Mesendoderm (in vitro differentiated cells): ENCODE measurements around the gene SFMBT2.

Experiments
- DNase-seq: peaks from one replicate; pipeline ENCODE4 v3.0.0; 2013
- H2AK5ac ChIP-seq: 2 replicates; pipeline ENCODE4 v1.6.1; 2013; ENCODE audit warnings: low read length, inconsistent platforms
- H2BK120ac ChIP-seq: 2 replicates; pipeline ENCODE4 v1.6.1; 2013; ENCODE audit warnings: low read depth, mild to moderate bottlenecking, low read length, moderate library complexity, mixed read lengths
- H2BK15ac ChIP-seq: replicated peaks from 2 replicates; pipeline ENCODE4 v1.6.1; 2013; ENCODE audit warnings: low read depth, mild to moderate bottlenecking, moderate library complexity
- H2BK5ac ChIP-seq: 2 replicates; pipeline ENCODE4 v1.6.1; 2013; ENCODE audit warnings: low read length, inconsistent platforms
- H3K18ac ChIP-seq: 2 replicates; pipeline ENCODE4 v1.6.1; 2013; ENCODE audit warnings: mild to moderate bottlenecking, low read length, mixed read lengths
- H3K23ac ChIP-seq: one replicate; pipeline ENCODE4 v1.6.1; 2013; ENCODE audit warnings: low read length
- H3K27ac ChIP-seq: 2 replicates; pipeline ENCODE4 v1.5.1; 2013; ENCODE audit warnings: low read depth, mild to moderate bottlenecking, inconsistent platforms, low read length, moderate library complexity
- H3K27me3 ChIP-seq: 2 replicates; pipeline ENCODE4 v1.6.1; 2013; ENCODE audit warnings: low read length, control low read depth, mild to moderate bottlenecking, inconsistent platforms; ENCODE audit not compliant: insufficient read depth, poor library complexity
- H3K36me3 ChIP-seq: 2 replicates; pipeline ENCODE4 v1.6.1; 2013; ENCODE audit warnings: low read length, inconsistent platforms; ENCODE audit not compliant: control insufficient read depth, insufficient read depth
- H3K4ac ChIP-seq: one replicate; pipeline ENCODE4 v1.6.1; 2013; ENCODE audit warnings: low read depth, mild to moderate bottlenecking, low read length, moderate library complexity
- H3K4me1 ChIP-seq: 2 replicates; pipeline ENCODE4 v1.6.1; 2013; ENCODE audit warnings: low read depth, low read length, inconsistent platforms; ENCODE audit not compliant: control insufficient read depth
- H3K4me2 ChIP-seq: 2 replicates; pipeline ENCODE4 v1.6.1; 2013; ENCODE audit warnings: low read length
- H3K4me3 ChIP-seq: 2 replicates; pipeline ENCODE4 v1.5.1; 2013; ENCODE audit warnings: mild to moderate bottlenecking, low read length
- H3K56ac ChIP-seq: one replicate; pipeline ENCODE4 v1.6.1; 2013; ENCODE audit warnings: low read length
- H3K79me1 ChIP-seq: 2 replicates; pipeline ENCODE4 v1.6.1; 2013; ENCODE audit warnings: low read length, inconsistent platforms
- H3K79me2 ChIP-seq: 2 replicates; pipeline ENCODE4 v1.6.1; 2013; ENCODE audit warnings: mild to moderate bottlenecking, low read length; ENCODE audit not compliant: control insufficient read depth, insufficient read depth
- H3K9ac ChIP-seq: 2 replicates; pipeline ENCODE4 v1.6.1; 2013; ENCODE audit warnings: low read length, inconsistent platforms
- H4K5ac ChIP-seq: one replicate; pipeline ENCODE4 v1.6.1; 2013; ENCODE audit warnings: low read length
- H4K8ac ChIP-seq: one replicate; pipeline ENCODE4 v1.6.1; 2013; ENCODE audit warnings: low read depth, mild to moderate bottlenecking, control low read depth, low read length, moderate library complexity
- WGBS: extraction: QIAGEN DNeasy Blood & Tissue Kit; methylation state at CpG from one replicate; pipeline ENCODE4 v1.1.7; 2013; ENCODE audit warnings: low lambda C conversion rate, missing lambda C conversion rate; ENCODE audit not compliant: insufficient coverage; ENCODE audit errors: extremely low coverage; 5-methylcytosine and 5-hydroxymethylcytosine counted together

SFMBT2 gene

GRCh38 chr10:7170626-7171322 lies 240.1 kb downstream of the SFMBT2 start:
- Histone ChIP-seq H2AK5ac (no peak overlapping the region), H3K23ac (no peak overlapping the region), H4K5ac (no peak overlapping the region), H3K36me3 (no peaks in the 10 kb centered on the region), H3K79me2 (no peaks in the 10 kb centered on the region), H2BK5ac (no peak overlapping the region), H3K4ac (no peak overlapping the region), H3K18ac (no peak overlapping the region), H2BK120ac (no peak overlapping the region), H3K27ac (no peak overlapping the region), H3K9ac (no peak overlapping the region), H3K79me1 (no peaks in the 10 kb centered on the region), H2BK15ac (no peak overlapping the region), H3K4me3 (no peak overlapping the region), H3K27me3 (no peaks in the 10 kb centered on the region), H4K8ac (no peak overlapping the region), H3K4me2 (no peak overlapping the region), H3K56ac (no peak overlapping the region), H3K4me1 (no peaks in the 10 kb centered on the region)
- no CpG with 5 or more reads among the region's 24 CpGs for WGBS
- DNase-seq, result no peak

- Histone ChIP-seq H3K9ac (no peak overlapping the region), H4K5ac (no peak overlapping the region), H3K4me2 (no peak overlapping the region), H3K27ac (no peak overlapping the region), H3K23ac (no peak overlapping the region), H3K56ac (no peak overlapping the region), H3K18ac (no peak overlapping the region), H3K79me2 (no peaks in the 10 kb centered on the region), H2BK5ac (no peak overlapping the region), H3K4ac (no peak overlapping the region), H3K4me3 (no peak overlapping the region), H3K36me3 (no peaks in the 10 kb centered on the region), H2AK5ac (no peak overlapping the region), H4K8ac (no peak overlapping the region), H2BK120ac (no peak overlapping the region), H2BK15ac (no peak overlapping the region), H3K4me1 (no peaks in the 10 kb centered on the region), H3K27me3 (no peaks in the 10 kb centered on the region), H3K79me1 (no peaks in the 10 kb centered on the region)
- DNase-seq, result no peak
- WGBS, result no CpG with 5 or more reads among the region's 13 CpGs
Observed at GRCh38 chr10:7168414-7168813, 242.4 kb downstream of the SFMBT2 start.

GRCh38 chr10:7165500-7166177 lies 245.2 kb downstream of the SFMBT2 start:
- H3K4me2 ChIP-seq, result no peak overlapping the region
- H3K9ac ChIP-seq, result no peak overlapping the region
- no peak for DNase-seq
- H3K4ac ChIP-seq, result no peak overlapping the region
- no peak overlapping the region for H3K18ac ChIP-seq
- no peak overlapping the region for H4K8ac ChIP-seq
- no peaks in the 10 kb centered on the region for H3K79me2 ChIP-seq
- H4K5ac ChIP-seq, result no peak overlapping the region
- H3K4me1 ChIP-seq, result no peaks in the 10 kb centered on the region
- no peaks in the 10 kb centered on the region for H3K27me3 ChIP-seq
- no peak overlapping the region for H2BK5ac ChIP-seq
- H2BK120ac ChIP-seq, result no peak overlapping the region
- no peak overlapping the region for H3K27ac ChIP-seq
- no peak overlapping the region for H2AK5ac ChIP-seq
- no peak overlapping the region for H2BK15ac ChIP-seq
- WGBS, result no CpG with 5 or more reads among the region's 4 CpGs
- no peak overlapping the region for H3K4me3 ChIP-seq
- H3K23ac ChIP-seq, result no peak overlapping the region
- H3K36me3 ChIP-seq, result no peaks in the 10 kb centered on the region
- no peak overlapping the region for H3K56ac ChIP-seq
- H3K79me1 ChIP-seq, result no peaks in the 10 kb centered on the region

- no peak overlapping the region for H3K23ac ChIP-seq
- H3K4me2 ChIP-seq, result no peak overlapping the region
- H3K4me3 ChIP-seq, result no peak overlapping the region
- H4K8ac ChIP-seq, result no peak overlapping the region
- no peaks in the 10 kb centered on the region for H3K79me2 ChIP-seq
- no peak overlapping the region for H2BK15ac ChIP-seq
- H2AK5ac ChIP-seq, result no peak overlapping the region
- no peak overlapping the region for H3K18ac ChIP-seq
- H3K4me1 ChIP-seq, result no peaks in the 10 kb centered on the region
- no peak for DNase-seq
- H3K79me1 ChIP-seq, result no peaks in the 10 kb centered on the region
- no CpG with 5 or more reads among the region's 8 CpGs for WGBS
- H3K36me3 ChIP-seq, result no peaks in the 10 kb centered on the region
- H3K4ac ChIP-seq, result no peak overlapping the region
- no peak overlapping the region for H4K5ac ChIP-seq
- H3K27me3 ChIP-seq, result no peaks in the 10 kb centered on the region
- H2BK120ac ChIP-seq, result no peak overlapping the region
- H3K9ac ChIP-seq, result no peak overlapping the region
- no peak overlapping the region for H3K27ac ChIP-seq
- no peak overlapping the region for H2BK5ac ChIP-seq
- no peak overlapping the region for H3K56ac ChIP-seq
Observed at GRCh38 chr10:7164955-7165354, 245.9 kb downstream of the SFMBT2 start.

- Histone ChIP-seq H2BK15ac (no peak overlapping the region), H3K27me3 (no peaks in the 10 kb centered on the region), H2AK5ac (no peak overlapping the region), H2BK5ac (no peak overlapping the region), H3K4me2 (no peak overlapping the region), H3K4me1 (no peaks in the 10 kb centered on the region), H4K5ac (no peak overlapping the region), H2BK120ac (no peak overlapping the region), H3K4ac (no peak overlapping the region), H3K18ac (no peak overlapping the region), H3K4me3 (no peak overlapping the region), H3K27ac (no peak overlapping the region), H4K8ac (no peak overlapping the region), H3K56ac (no peak overlapping the region), H3K23ac (no peak overlapping the region), H3K9ac (no peak overlapping the region), H3K36me3 (no peaks in the 10 kb centered on the region), H3K79me1 (no peaks in the 10 kb centered on the region), H3K79me2 (no peaks in the 10 kb centered on the region)
- no CpG with 5 or more reads among the region's 8 CpGs for WGBS
- no peak for DNase-seq
Observed at GRCh38 chr10:7162331-7162730, 248.5 kb downstream of the SFMBT2 start.
